SU-DHL-6 (cell line): Measurements from ENCODE around the gene PTCSC3.

Experiments
- H2AFZ ChIP-seq: fragments of 200-600 bp; sonication (generic); 2 replicates; pipeline ENCODE4 v1.6.1; 2014; ENCODE audit warnings: low read depth, mild to moderate bottlenecking, moderate library complexity, mixed read lengths, antibody characterized with exemption, low read length; ENCODE audit not compliant: severe bottlenecking
- H3F3A ChIP-seq: fragments of 200-600 bp; shearing (Covaris generic); 2 replicates; pipeline ENCODE4 v1.6.0; 2016; ENCODE audit warnings: antibody characterized with exemption, mild to moderate bottlenecking; ENCODE audit not compliant: insufficient read depth
- H3K27ac ChIP-seq: fragments of 200-600 bp; sonication (generic); 2 replicates; pipeline ENCODE4 v1.5.1; 2016; ENCODE audit warnings: low read depth, mild to moderate bottlenecking, low read length, moderate library complexity, mixed read lengths
- H3K27me3 ChIP-seq: fragments of 200-600 bp; sonication (generic), shearing (Covaris generic); 2 replicates; pipeline ENCODE4 v1.6.0; 2014; ENCODE audit warnings: mild to moderate bottlenecking, low read length
- H3K36me3 ChIP-seq: fragments of 200-600 bp; sonication (generic); 2 replicates; pipeline ENCODE4 v1.6.1; 2014; ENCODE audit warnings: mild to moderate bottlenecking, low read length, mixed read lengths
- H3K4me2 ChIP-seq: fragments of 300-600, 200-600 bp; shearing (Covaris generic), sonication (generic); 2 replicates; pipeline ENCODE4 v1.6.0; 2014; ENCODE audit warnings: low read length, low read depth, mild to moderate bottlenecking; ENCODE audit not compliant: poor library complexity, severe bottlenecking
- H3K4me3 ChIP-seq: fragments of 200-600 bp; sonication (generic); 2 replicates; pipeline ENCODE4 v1.5.1; 2014; ENCODE audit warnings: antibody characterized with exemption, low read length, mild to moderate bottlenecking, mixed read lengths; ENCODE audit not compliant: insufficient read depth, poor library complexity, severe bottlenecking
- H3K79me2 ChIP-seq: fragments of 200-600 bp; sonication (generic); 2 replicates; pipeline ENCODE4 v1.6.1; 2014; ENCODE audit warnings: mild to moderate bottlenecking, low read length, moderate library complexity; ENCODE audit not compliant: insufficient read depth
- H3K9ac ChIP-seq: fragments of 200-600 bp; sonication (generic); 2 replicates; pipeline ENCODE4 v1.7.0; 2014; ENCODE audit warnings: mild to moderate bottlenecking, low read length
- H3K9me2 ChIP-seq: fragments of 200-600 bp; sonication (generic); replicated peaks from 2 replicates; pipeline ENCODE4 v1.6.1; 2014; ENCODE audit warnings: low read length; ENCODE audit not compliant: insufficient read depth
- H3K9me3 ChIP-seq: fragments of 200-600 bp; sonication (generic); 2 replicates; pipeline ENCODE4 v1.6.1; 2014; ENCODE audit warnings: low read length, mixed read lengths; ENCODE audit not compliant: insufficient read depth
- H4K20me1 ChIP-seq: fragments of 200-600 bp; sonication (generic); 2 replicates; pipeline ENCODE4 v1.6.1; 2014; ENCODE audit warnings: low read depth, mild to moderate bottlenecking, antibody characterized with exemption, low read length, moderate library complexity, mixed read lengths
- EZH2phosphoT487 ChIP-seq: fragments of 200-600 bp; sonication (generic), shearing (Covaris generic); conservative IDR thresholded peaks from 2 replicates; pipeline ENCODE4 v1.6.1; 2018; ENCODE audit warnings: mild to moderate bottlenecking, antibody characterized with exemption, low read length, moderate library complexity, mixed read lengths
- TF ChIP-seq, protein P1 (sequence below): fragments of 200-600 bp; sonication (generic); IDR thresholded peaks from one replicate; pipeline ENCODE4 v1.5.1; 2017; ENCODE audit warnings: antibody characterized with exemption, mild to moderate bottlenecking, low read length, moderate library complexity; ENCODE audit not compliant: insufficient read depth, poor library complexity, severe bottlenecking

The PTCSC3 gene

GRCh38 chr14:36222952-36223468 lies 46.5 kb upstream of the PTCSC3 start:
- TF ChIP-seq EZH2phosphoT487 = no peak
- TF ChIP-seq, protein P1, sequence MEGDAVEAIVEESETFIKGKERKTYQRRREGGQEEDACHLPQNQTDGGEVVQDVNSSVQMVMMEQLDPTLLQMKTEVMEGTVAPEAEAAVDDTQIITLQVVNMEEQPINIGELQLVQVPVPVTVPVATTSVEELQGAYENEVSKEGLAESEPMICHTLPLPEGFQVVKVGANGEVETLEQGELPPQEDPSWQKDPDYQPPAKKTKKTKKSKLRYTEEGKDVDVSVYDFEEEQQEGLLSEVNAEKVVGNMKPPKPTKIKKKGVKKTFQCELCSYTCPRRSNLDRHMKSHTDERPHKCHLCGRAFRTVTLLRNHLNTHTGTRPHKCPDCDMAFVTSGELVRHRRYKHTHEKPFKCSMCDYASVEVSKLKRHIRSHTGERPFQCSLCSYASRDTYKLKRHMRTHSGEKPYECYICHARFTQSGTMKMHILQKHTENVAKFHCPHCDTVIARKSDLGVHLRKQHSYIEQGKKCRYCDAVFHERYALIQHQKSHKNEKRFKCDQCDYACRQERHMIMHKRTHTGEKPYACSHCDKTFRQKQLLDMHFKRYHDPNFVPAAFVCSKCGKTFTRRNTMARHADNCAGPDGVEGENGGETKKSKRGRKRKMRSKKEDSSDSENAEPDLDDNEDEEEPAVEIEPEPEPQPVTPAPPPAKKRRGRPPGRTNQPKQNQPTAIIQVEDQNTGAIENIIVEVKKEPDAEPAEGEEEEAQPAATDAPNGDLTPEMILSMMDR = no peak
- H3K36me3 ChIP-seq = no peaks in the 10 kb centered on the region
- no peaks in the 10 kb centered on the region for H4K20me1 ChIP-seq
- H3K27me3 ChIP-seq = no peaks in the 10 kb centered on the region
- no peak overlapping the region for H2AFZ ChIP-seq
- no peak overlapping the region for H3K4me2 ChIP-seq
- no peaks in the 10 kb centered on the region for H3K9me3 ChIP-seq
- no peaks in the 10 kb centered on the region for H3K9me2 ChIP-seq
- H3K4me3 ChIP-seq = no peak overlapping the region
- H3K9ac ChIP-seq = no peak overlapping the region
- no peaks in the 10 kb centered on the region for H3K79me2 ChIP-seq
- no peak overlapping the region for H3K27ac ChIP-seq
- H3F3A ChIP-seq = no peaks in the 10 kb centered on the region

GRCh38 chr14:36222337-36222736 lies 45.8 kb upstream of the PTCSC3 start:
- Histone ChIP-seq H3K27ac (no peak overlapping the region), H3K9ac (no peak overlapping the region), H3K79me2 (no peaks in the 10 kb centered on the region), H3K4me2 (no peak overlapping the region), H3K9me2 (no peaks in the 10 kb centered on the region), H3K36me3 (no peaks in the 10 kb centered on the region), H4K20me1 (no peaks in the 10 kb centered on the region), H3K4me3 (no peak overlapping the region), H3K27me3 (no peaks in the 10 kb centered on the region), H3K9me3 (no peaks in the 10 kb centered on the region), H2AFZ (no peak overlapping the region), H3F3A (no peaks in the 10 kb centered on the region)
- TF ChIP-seq EZH2phosphoT487 = no peak
- TF ChIP-seq, protein P1 = no peak

GRCh38 chr14:36221112-36221511 lies 44.6 kb upstream of the PTCSC3 start:
- no peaks in the 10 kb centered on the region for H3F3A ChIP-seq
- TF ChIP-seq, protein P1 = no peak
- TF ChIP-seq EZH2phosphoT487 = no peak
- no peaks in the 10 kb centered on the region for H3K27me3 ChIP-seq

More at GRCh38 chr14:36221112-36221511, 44.6 kb upstream of the PTCSC3 start:
- H3K4me3 ChIP-seq = no peak overlapping the region
- no peaks in the 10 kb centered on the region for H3K9me3 ChIP-seq
- H3K36me3 ChIP-seq = no peaks in the 10 kb centered on the region
- no peaks in the 10 kb centered on the region for H4K20me1 ChIP-seq
- H2AFZ ChIP-seq = no peak overlapping the region
- H3K79me2 ChIP-seq = no peaks in the 10 kb centered on the region
- no peaks in the 10 kb centered on the region for H3K9me2 ChIP-seq
- no peak overlapping the region for H3K27ac ChIP-seq
- no peak overlapping the region for H3K4me2 ChIP-seq
- H3K9ac ChIP-seq = no peak overlapping the region
